ENCODE measurements around the gene TBX19. TPM values are rescaled to one million over a fixed set of nuclear protein-coding genes. Genes with fewer than 3 reads are reported as not detected.

TBX19 gene
- 0.34 and 0.59 TPM in 2 replicates for total RNA-seq

GRCh38 chr1:168280296-168280927 is at the start of gene TBX19:
Gene TBX19 (plus strand): TSS chr1:168280877. CDS start chr1:168281091, 214 bp downstream.

Other genes starting within 250 kb of the TBX19 start
- 8.9 and 11.1 TPM in 2 replicates for gene GPR161, start 143.9 kb upstream of the TBX19 start, total RNA-seq
- 19.5 and 22.2 TPM in 2 replicates for gene TIPRL, start 101.9 kb upstream of the TBX19 start, total RNA-seq
- 14.3 and 17.5 TPM in 2 replicates for gene SFT2D2, start 54.9 kb upstream of the TBX19 start, total RNA-seq

Measured in bronchus fibroblast of lung (primary cell).